ENCODE results near the gene FAAP20.

- TF ChIP-seq, protein P1, sequence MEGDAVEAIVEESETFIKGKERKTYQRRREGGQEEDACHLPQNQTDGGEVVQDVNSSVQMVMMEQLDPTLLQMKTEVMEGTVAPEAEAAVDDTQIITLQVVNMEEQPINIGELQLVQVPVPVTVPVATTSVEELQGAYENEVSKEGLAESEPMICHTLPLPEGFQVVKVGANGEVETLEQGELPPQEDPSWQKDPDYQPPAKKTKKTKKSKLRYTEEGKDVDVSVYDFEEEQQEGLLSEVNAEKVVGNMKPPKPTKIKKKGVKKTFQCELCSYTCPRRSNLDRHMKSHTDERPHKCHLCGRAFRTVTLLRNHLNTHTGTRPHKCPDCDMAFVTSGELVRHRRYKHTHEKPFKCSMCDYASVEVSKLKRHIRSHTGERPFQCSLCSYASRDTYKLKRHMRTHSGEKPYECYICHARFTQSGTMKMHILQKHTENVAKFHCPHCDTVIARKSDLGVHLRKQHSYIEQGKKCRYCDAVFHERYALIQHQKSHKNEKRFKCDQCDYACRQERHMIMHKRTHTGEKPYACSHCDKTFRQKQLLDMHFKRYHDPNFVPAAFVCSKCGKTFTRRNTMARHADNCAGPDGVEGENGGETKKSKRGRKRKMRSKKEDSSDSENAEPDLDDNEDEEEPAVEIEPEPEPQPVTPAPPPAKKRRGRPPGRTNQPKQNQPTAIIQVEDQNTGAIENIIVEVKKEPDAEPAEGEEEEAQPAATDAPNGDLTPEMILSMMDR (conservative IDR thresholded peaks at IDR 0.05; ENCODE audit: low read depth in 2 of 2), result no peak
- TF ChIP-seq POLR2AphosphoS5 (IDR thresholded peaks at IDR 0.05; ENCODE audit: low read depth), result no peak
Observed at GRCh38 chr1:2233468-2233867, 38.9 kb upstream of the FAAP20 start.
